ENCODE measurements around the gene LSM2. TPM values are rescaled to one million over a fixed set of nuclear protein-coding genes. Genes with fewer than 3 reads are reported as not detected.

LSM2 gene
- total RNA-seq, 2 experiments from 2014 or later: 12.6 to 13.7 TPM

DNA sequence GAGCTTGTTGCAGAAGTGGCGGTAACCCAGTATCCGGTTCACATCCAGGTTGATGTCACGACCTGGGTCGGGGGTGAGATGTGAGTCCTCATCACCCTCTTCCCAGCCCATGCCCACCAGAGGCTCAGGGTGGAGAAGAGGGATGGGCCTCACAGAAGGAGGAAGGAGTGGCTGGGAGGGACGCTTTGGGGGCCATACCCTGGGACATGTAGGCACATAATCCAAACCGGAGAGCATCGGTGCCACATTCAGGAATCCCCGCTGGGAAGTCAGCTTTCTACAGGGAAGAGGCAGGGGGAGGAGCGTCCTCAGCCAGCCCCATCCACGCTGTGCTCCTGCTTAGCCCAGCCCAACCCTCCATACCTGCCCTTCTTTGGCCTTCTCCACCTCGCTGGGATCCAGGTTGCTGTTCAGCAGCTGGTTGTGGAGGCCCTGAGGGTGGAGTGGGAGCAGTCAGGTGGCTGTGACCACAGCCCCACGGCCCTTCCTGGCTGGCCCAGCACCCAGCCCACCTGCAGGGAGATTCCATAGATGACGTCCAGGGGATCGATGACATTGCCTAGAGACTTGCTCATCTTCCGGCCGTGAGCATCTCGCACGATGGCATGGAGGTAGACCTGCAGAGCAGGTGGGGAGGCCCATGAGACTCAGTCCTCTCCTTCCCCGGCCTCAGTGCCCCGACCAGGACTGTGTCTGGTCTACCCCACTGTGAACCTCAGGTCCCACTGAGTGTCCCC, 26.1 kb downstream of the LSM2 start:
- no peak overlapping the region for H3K27ac ChIP-seq (ENCODE audit: low read depth in 1 of 2, low read length in 2 of 2)
- H3K36me3 Mint-ChIP-seq (ENCODE audit: low read depth): peaks cover 48% of the 10 kb centered on the region
- peaks cover 14% of the 10 kb centered on the region for H3K4me1 Mint-ChIP-seq (ENCODE audit: low read depth)
- DNase-seq: no peak
- peaks cover 26% of the 10 kb centered on the region for H3K4me1 ChIP-seq (ENCODE audit: insufficient read depth, low read length)
- intact Hi-C loops (cut with DNase I, micrococcal nuclease): no loop called here
- H3K4me3 ChIP-seq (ENCODE audit: low read length): no peak overlapping the region
- POLR2A ChIA-PET: no interaction called here
- no peak for TF ChIP-seq CTCF (IDR thresholded peaks at IDR 0.05)
- CTCF ChIA-PET: no interaction called here
- no peaks in the 10 kb centered on the region for H3K9me3 Mint-ChIP-seq
- H3K9me3 ChIP-seq (ENCODE audit: control insufficient read depth in 1 of 2, insufficient read depth in 1 of 2, low read length in 2 of 2): no peaks in the 10 kb centered on the region
- H3K27me3 Mint-ChIP-seq: no peaks in the 10 kb centered on the region
- no peak overlapping the region for H3K27ac Mint-ChIP-seq
- ATAC-seq (ENCODE audit: poor library complexity): no peak
- peaks cover 67% of the 10 kb centered on the region for H3K36me3 ChIP-seq (ENCODE audit: insufficient read depth, low read length)
- H3K27me3 ChIP-seq (ENCODE audit: control insufficient read depth in 1 of 2, insufficient read depth in 2 of 2, low read length in 2 of 2): no peaks in the 10 kb centered on the region
- no peak overlapping the region for H3K4me3 Mint-ChIP-seq

DNA sequence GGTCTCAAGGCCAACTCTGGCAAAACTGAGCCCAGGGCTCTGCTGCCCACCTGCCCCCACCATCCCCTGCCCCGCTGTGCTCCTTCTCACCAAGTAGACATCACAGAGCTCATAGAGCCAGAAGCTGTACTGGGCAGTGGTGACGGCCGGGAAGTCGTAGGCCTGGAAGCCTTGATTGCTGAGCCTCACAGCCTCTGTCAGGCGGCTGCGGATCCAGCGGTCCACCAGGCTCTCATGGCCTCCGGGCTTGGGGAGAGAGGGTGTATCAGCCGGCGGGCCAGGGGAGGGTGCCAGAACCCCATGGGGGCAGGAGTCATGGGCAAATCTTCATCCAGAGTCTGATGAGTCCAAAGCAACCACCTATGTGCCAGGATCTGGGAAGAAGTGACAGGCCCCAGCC, 26.9 kb downstream of the LSM2 start:
- CTCF ChIA-PET: no interaction called here
- TF ChIP-seq CTCF (IDR thresholded peaks at IDR 0.05): no peak
- DNase-seq: no peak

GRCh38 chr6:31778999-31779885, 27.5 kb downstream of the LSM2 start:
- ChIA-PET POLR2A (no interaction called here), CTCF (interaction anchor here (1.6 kb wide), 1 partner anchor 10 kb away, joined by 3 read pairs; no protein-coding TSS in a partner anchor)
- Histone ChIP-seq H3K36me3 (ENCODE audit: insufficient read depth, low read length) (peaks cover 53% of the 10 kb centered on the region), H3K27ac (ENCODE audit: low read depth in 1 of 2, low read length in 2 of 2) (no peak overlapping the region), H3K4me3 (ENCODE audit: low read length) (no peak overlapping the region), H3K27me3 (ENCODE audit: control insufficient read depth in 1 of 2, insufficient read depth in 2 of 2, low read length in 2 of 2) (no peaks in the 10 kb centered on the region), H3K4me1 (ENCODE audit: insufficient read depth, low read length) (peaks cover 37% of the 10 kb centered on the region), H3K9me3 (ENCODE audit: control insufficient read depth in 1 of 2, insufficient read depth in 1 of 2, low read length in 2 of 2) (no peaks in the 10 kb centered on the region)
- H3K4me3 Mint-ChIP-seq: no peak overlapping the region
- no peak overlapping the region for H3K27ac Mint-ChIP-seq
- ATAC-seq (ENCODE audit: poor library complexity) (no peak), DNase-seq (no peak)
- H3K36me3 Mint-ChIP-seq (ENCODE audit: low read depth): peaks cover 40% of the 10 kb centered on the region
- H3K9me3 Mint-ChIP-seq: no peaks in the 10 kb centered on the region
- TF ChIP-seq CTCF (IDR thresholded peaks at IDR 0.05): no peak
- peaks cover 20% of the 10 kb centered on the region for H3K4me1 Mint-ChIP-seq (ENCODE audit: low read depth)
- H3K27me3 Mint-ChIP-seq: no peaks in the 10 kb centered on the region
- intact Hi-C loops (cut with DNase I, micrococcal nuclease): no loop called here

More for the DNA sequence above, 26.9 kb downstream of the LSM2 start:
- no peak overlapping the region for H3K27ac ChIP-seq (ENCODE audit: low read depth in 1 of 2, low read length in 2 of 2)
- peaks cover 20% of the 10 kb centered on the region for H3K4me1 Mint-ChIP-seq (ENCODE audit: low read depth)
- no peak for ATAC-seq (ENCODE audit: poor library complexity)
- POLR2A ChIA-PET: no interaction called here
- H3K4me3 ChIP-seq (ENCODE audit: low read length): no peak overlapping the region
- H3K36me3 Mint-ChIP-seq (ENCODE audit: low read depth): peaks cover 47% of the 10 kb centered on the region
- H3K9me3 ChIP-seq (ENCODE audit: control insufficient read depth in 1 of 2, insufficient read depth in 1 of 2, low read length in 2 of 2): no peaks in the 10 kb centered on the region
- no peaks in the 10 kb centered on the region for H3K9me3 Mint-ChIP-seq
- peaks cover 59% of the 10 kb centered on the region for H3K36me3 ChIP-seq (ENCODE audit: insufficient read depth, low read length)
- H3K27me3 ChIP-seq (ENCODE audit: control insufficient read depth in 1 of 2, insufficient read depth in 2 of 2, low read length in 2 of 2): no peaks in the 10 kb centered on the region
- H3K4me3 Mint-ChIP-seq: no peak overlapping the region
- H3K27me3 Mint-ChIP-seq: no peaks in the 10 kb centered on the region
- peaks cover 32% of the 10 kb centered on the region for H3K4me1 ChIP-seq (ENCODE audit: insufficient read depth, low read length)
- intact Hi-C loops (cut with DNase I, micrococcal nuclease): no loop called here
- no peak overlapping the region for H3K27ac Mint-ChIP-seq

Measured in CD4-positive, alpha-beta T cell (primary cell).